Measurements from ENCODE around the gene MRI1. TPM values are rescaled to one million over a fixed set of nuclear protein-coding genes. Genes with fewer than 3 reads are reported as not detected.
"Not testable (repeated sequence)": the region's sequence is repeated elsewhere in the genome, so short reads cannot be mapped to it uniquely, and the experiment has no call there.

Gene MRI1
- total and polyA plus RNA-seq, 2 of the 4 experiments (the other 2 are of a cell fraction), result 26.7 to 37.6 TPM

DNA sequence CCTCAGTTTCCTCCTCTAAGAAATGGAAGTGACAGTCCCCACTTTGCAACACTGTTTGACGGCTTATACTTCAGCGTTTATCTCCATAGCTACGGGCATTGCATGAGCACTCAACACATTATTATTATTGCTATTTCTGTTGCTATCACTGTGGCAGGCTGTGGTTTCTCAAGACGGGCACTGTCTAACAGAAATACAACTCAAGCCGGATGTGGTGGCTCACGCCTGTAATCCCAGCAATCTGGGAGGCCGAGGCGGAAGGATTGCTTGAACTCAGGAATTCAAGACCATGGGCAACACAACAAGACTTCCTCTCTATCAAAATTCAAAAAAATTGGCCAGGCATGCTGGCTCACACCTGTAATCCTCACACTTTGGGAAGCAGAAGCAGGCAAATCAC is 26.0 kb downstream of the MRI1 start:
- no peak for ATAC-seq (ENCODE audit: low read depth)
- H3K56ac ChIP-seq (ENCODE audit: extremely low read depth, insufficient read depth, low read length), result no peak overlapping the region
- ChIA-PET POLR2A (ENCODE audit: unreplicated experiment) (no interaction called here), CTCF (interaction anchor here (1.2 kb wide), 1 partner anchor 72 kb away, joined by 3 read pairs; no protein-coding TSS in a partner anchor)
- H3K14ac ChIP-seq (replicated peaks; ENCODE audit: low read depth, low read length), result no peak overlapping the region
- no peaks in the 10 kb centered on the region for H3K36me3 ChIP-seq (ENCODE audit: control insufficient read depth, insufficient read depth, low read length)
- dilution Hi-C loops (cut with HindIII; ENCODE audit: low sequenced_read_pairs, unreplicated experiment) (no loop called here), in situ Hi-C loops (cut with MboI; ENCODE audit: low sequenced_read_pairs) (no loop called here), intact Hi-C loops (cut with micrococcal nuclease) (no loop called here)
- H2AFZ ChIP-seq (replicated peaks; ENCODE audit: low read length, poor library complexity), result no peak overlapping the region
- H3K27me3 ChIP-seq (ENCODE audit: control insufficient read depth, insufficient read depth, low read length), result no peaks in the 10 kb centered on the region
- H4K20me1 ChIP-seq (ENCODE audit: insufficient read depth, low read length), result no peaks in the 10 kb centered on the region
- H3K4ac ChIP-seq (ENCODE audit: low read depth, low read length), result peak overlapping the region; percentile 87
- H2BK120ac ChIP-seq (ENCODE audit: low read depth, low read length), result peak overlapping the region; percentile 44
- H3K27ac ChIP-seq (ENCODE audit: insufficient read depth, low read length), result no peak overlapping the region
- no peak overlapping the region for H3K9ac ChIP-seq (ENCODE audit: low read depth, low read length)
- no TSS peak for BruUV-seq (replicated peaks)
- H2BK20ac ChIP-seq (ENCODE audit: low read depth, low read length), result peak overlapping the region; percentile 84
- TF ChIP-seq, protein P1, sequence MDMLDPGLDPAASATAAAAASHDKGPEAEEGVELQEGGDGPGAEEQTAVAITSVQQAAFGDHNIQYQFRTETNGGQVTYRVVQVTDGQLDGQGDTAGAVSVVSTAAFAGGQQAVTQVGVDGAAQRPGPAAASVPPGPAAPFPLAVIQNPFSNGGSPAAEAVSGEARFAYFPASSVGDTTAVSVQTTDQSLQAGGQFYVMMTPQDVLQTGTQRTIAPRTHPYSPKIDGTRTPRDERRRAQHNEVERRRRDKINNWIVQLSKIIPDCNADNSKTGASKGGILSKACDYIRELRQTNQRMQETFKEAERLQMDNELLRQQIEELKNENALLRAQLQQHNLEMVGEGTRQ (IDR thresholded peaks at IDR 0.05; ENCODE audit: low read depth, low read length), result no peak
- TF ChIP-seq, protein P2, sequence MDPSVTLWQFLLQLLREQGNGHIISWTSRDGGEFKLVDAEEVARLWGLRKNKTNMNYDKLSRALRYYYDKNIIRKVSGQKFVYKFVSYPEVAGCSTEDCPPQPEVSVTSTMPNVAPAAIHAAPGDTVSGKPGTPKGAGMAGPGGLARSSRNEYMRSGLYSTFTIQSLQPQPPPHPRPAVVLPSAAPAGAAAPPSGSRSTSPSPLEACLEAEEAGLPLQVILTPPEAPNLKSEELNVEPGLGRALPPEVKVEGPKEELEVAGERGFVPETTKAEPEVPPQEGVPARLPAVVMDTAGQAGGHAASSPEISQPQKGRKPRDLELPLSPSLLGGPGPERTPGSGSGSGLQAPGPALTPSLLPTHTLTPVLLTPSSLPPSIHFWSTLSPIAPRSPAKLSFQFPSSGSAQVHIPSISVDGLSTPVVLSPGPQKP (IDR thresholded peaks at IDR 0.05; ENCODE audit: borderline replicate concordance, low read depth, low read length), result no peak
- TF ChIP-seq MAZ (IDR thresholded peaks at IDR 0.05; ENCODE audit: borderline replicate concordance, low read depth, low read length) (no peak), SMC3 (IDR thresholded peaks at IDR 0.05; ENCODE audit: low read depth, low read length) (no peak)
- 100% methylated on average over 2 of the region's 8 CpGs; no CpG with 5 or more reads in 1 of the 2 experiments for WGBS, 2 experiments (ENCODE audit: extremely low coverage in 2 of 2, insufficient read length in 1 of 2)
- H3K4me2 ChIP-seq (ENCODE audit: low read depth, low read length), result no peak overlapping the region
- H4K5ac ChIP-seq (ENCODE audit: low read depth, low read length), result 0 out of 2 replicates have a peak overlapping the region, but pooled peaks have one; percentile 17
- H3K9me3 ChIP-seq (ENCODE audit: control insufficient read depth, insufficient read depth, low read length), result no peaks in the 10 kb centered on the region
- no peak overlapping the region for H2AK9ac ChIP-seq (replicated peaks; ENCODE audit: low read depth, low read length, poor library complexity)
- no peak overlapping the region for H3K4me3 ChIP-seq (ENCODE audit: insufficient read depth, low read depth, low read length)
- no peaks in the 10 kb centered on the region; the same call in 1 of the 2 replicates for H3K9me1 ChIP-seq (ENCODE audit: insufficient read depth, low read length)
- peak overlapping the region; percentile 59; the same call in 1 of the 2 replicates for H2AK5ac ChIP-seq (ENCODE audit: low read depth, low read length)
- peak overlapping the region; percentile 32 for H4K91ac ChIP-seq (ENCODE audit: insufficient read depth, low read depth, low read length)
- H2BK5ac ChIP-seq (ENCODE audit: low read depth, low read length, poor library complexity, severe bottlenecking), result no peak overlapping the region
- H3K23ac ChIP-seq (ENCODE audit: low read depth, low read length), result no peak overlapping the region
- peak overlapping the region; percentile 66; the same call in 2 of the 3 replicates for H2BK15ac ChIP-seq (ENCODE audit: low read depth, low read length)
- H3K4me1 ChIP-seq (ENCODE audit: control insufficient read depth, insufficient read depth, low read length), result peaks cover 8% of the 10 kb centered on the region
- peak overlapping the region in 1 of 2 experiments; percentile 30; a peak in 1 of 4 replicates for H4K8ac ChIP-seq (ENCODE audit: low read depth in 2 of 2, low read length in 2 of 2)
- H3K79me1 ChIP-seq (ENCODE audit: low read depth in 1 of 2, low read length in 2 of 2), result peaks cover 0 to 19% of the 10 kb centered on the region in 2 experiments; a peak in 2 of 4 replicates
- H3K18ac ChIP-seq (ENCODE audit: low read depth, low read length), result 0 out of 2 replicates have a peak overlapping the region, but pooled peaks have one; percentile 18
- no peak for DNase-seq

DNA sequence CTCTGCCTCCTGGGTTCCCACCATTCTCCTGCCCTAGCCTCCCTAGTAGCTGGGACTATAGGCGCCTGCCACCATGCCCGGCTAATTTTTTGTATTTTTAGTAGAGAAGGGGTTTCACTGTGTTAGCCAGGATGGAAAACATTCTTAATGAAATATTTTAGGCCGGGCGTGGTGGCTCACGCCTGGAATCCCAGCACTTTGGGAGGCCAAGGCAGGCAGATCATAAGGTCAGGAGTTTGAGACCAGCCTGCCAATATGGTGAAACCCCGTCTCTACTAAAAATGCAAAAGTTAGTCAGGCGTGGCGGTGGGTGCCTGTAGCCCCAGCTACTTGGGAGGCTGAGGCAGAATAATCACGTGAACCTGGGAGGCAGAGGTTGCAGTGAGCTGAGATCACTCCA is 29.0 kb downstream of the MRI1 start:
- POLR2A ChIA-PET (ENCODE audit: unreplicated experiment), result interaction anchor here (0.6 kb wide), 1 partner anchor 761 kb away, joined by 3 read pairs; no protein-coding TSS in a partner anchor
- dilution Hi-C loops (cut with HindIII; ENCODE audit: low sequenced_read_pairs, unreplicated experiment), result not testable (repeated sequence)

More for the DNA sequence above, 29.0 kb downstream of the MRI1 start:
- H4K8ac ChIP-seq (ENCODE audit: low read depth in 2 of 2, low read length in 2 of 2), result peak overlapping the region; percentile 81 to 87; a peak in 2 of 4 replicates
- BruUV-seq (replicated peaks); H3K18ac ChIP-seq (ENCODE audit: low read depth, low read length); H3K4me1 ChIP-seq (ENCODE audit: control insufficient read depth, insufficient read depth, low read length); H3K4me3 ChIP-seq (ENCODE audit: insufficient read depth, low read depth, low read length); H4K91ac ChIP-seq (ENCODE audit: insufficient read depth, low read depth, low read length); H3K9ac ChIP-seq (ENCODE audit: low read depth, low read length); H3K4me2 ChIP-seq (ENCODE audit: low read depth, low read length); H3K9me1 ChIP-seq (ENCODE audit: insufficient read depth, low read length); DNase-seq; intact Hi-C loops (cut with micrococcal nuclease); ATAC-seq (ENCODE audit: low read depth); H3K27ac ChIP-seq (ENCODE audit: insufficient read depth, low read length); H3K27me3 ChIP-seq (ENCODE audit: control insufficient read depth, insufficient read depth, low read length); H3K56ac ChIP-seq (ENCODE audit: extremely low read depth, insufficient read depth, low read length); H4K20me1 ChIP-seq (ENCODE audit: insufficient read depth, low read length); H2BK5ac ChIP-seq (ENCODE audit: low read depth, low read length, poor library complexity, severe bottlenecking); H4K5ac ChIP-seq (ENCODE audit: low read depth, low read length); H3K23ac ChIP-seq (ENCODE audit: low read depth, low read length); H2AK9ac ChIP-seq (replicated peaks; ENCODE audit: low read depth, low read length, poor library complexity); H2AK5ac ChIP-seq (ENCODE audit: low read depth, low read length); H3K36me3 ChIP-seq (ENCODE audit: control insufficient read depth, insufficient read depth, low read length); in situ Hi-C loops (cut with MboI; ENCODE audit: low sequenced_read_pairs); H2AFZ ChIP-seq (replicated peaks; ENCODE audit: low read length, poor library complexity); H3K9me3 ChIP-seq (ENCODE audit: control insufficient read depth, insufficient read depth, low read length): not testable (repeated sequence)
- peaks cover 2 to 33% of the 10 kb centered on the region in 2 experiments for H3K79me1 ChIP-seq (ENCODE audit: low read depth in 1 of 2, low read length in 2 of 2)
- peak overlapping the region; percentile 86; the same call in 1 of the 2 replicates for H3K14ac ChIP-seq (replicated peaks; ENCODE audit: low read depth, low read length)
- H2BK20ac ChIP-seq (ENCODE audit: low read depth, low read length), result peak overlapping the region; percentile 98; the same call in 1 of the 2 replicates
- CTCF ChIA-PET, result interaction anchor here (0.6 to 1.3 kb wide), 2 partner anchors 14 to 69 kb away, joined by 4 read pairs; no protein-coding TSS in a partner anchor
- 94% methylated on average over 3 of the region's 9 CpGs; no CpG with 5 or more reads in 1 of the 2 experiments for whole genome bisulfite sequencing, 2 experiments (ENCODE audit: extremely low coverage in 2 of 2, insufficient read length in 1 of 2)
- H2BK120ac ChIP-seq (ENCODE audit: low read depth, low read length), result peak overlapping the region; percentile 94
- H3K4ac ChIP-seq (ENCODE audit: low read depth, low read length), result peak overlapping the region; percentile 98; the same call in 1 of the 2 replicates
- H2BK15ac ChIP-seq (ENCODE audit: low read depth, low read length), result peak overlapping the region; percentile 79; the same call in 1 of the 3 replicates

Data from IMR-90 (cell line).